HepG2 (cell line): ENCODE measurements around the gene C1QTNF3. TPM values are rescaled to one million over a fixed set of nuclear protein-coding genes. Genes with fewer than 3 reads are reported as not detected.

Source experiments
- ATAC-seq: fragments of 200-7000 bp; cut with Tn5 transposase; 3 replicates; pipeline ENCODE4 v1.9.1; 2020; ENCODE audit warnings: mild to moderate bottlenecking, moderate library complexity
- BruUV-seq: library from RNA; stranded (reverse); fragments of 400-500 nt; replicated peaks from 2 replicates; lab custom pipeline; 2021; lab: Mats Ljungman, UMichigan
- CTCF ChIA-PET: fragments of 300-600 bp; formaldehyde crosslinking; extraction: SDS; loops from one replicate; lab custom pipeline; 2021; ENCODE audit warnings: low total read pairs, inconsistent platforms, low intra/inter-chr PET ratio; lab: Yijun Ruan, JAX
- POLR2A ChIA-PET: fragments of 350-600 bp; sonication (Branson Sonifier 250); formaldehyde crosslinking; loops from one replicate; lab custom pipeline; 2020; ENCODE audit warnings: antibody characterized with exemption, inconsistent platforms; lab: Yijun Ruan, JAX
- DNase-seq: peaks from one replicate; pipeline ENCODE4 v3.0.0-alpha.2; 2015; ENCODE audit warnings: low spot score
- FAIRE-seq: peaks from 3 replicates; lab custom pipeline; 2011; peaks lifted over from hg19 to GRCh38; lab: Jason Lieb, UNC
- H2AFZ ChIP-seq: one replicate; pipeline ENCODE4 v1.6.1; 2011; ENCODE audit warnings: low read length, inconsistent platforms
- H3K27ac ChIP-seq: fragments of 300-600 bp; 3 replicates; pipeline ENCODE4 v1.8.0; 2011; ENCODE audit warnings: mixed run types, mild to moderate bottlenecking, mixed read lengths, low read length, inconsistent platforms; ENCODE audit not compliant: insufficient read depth; ENCODE audit errors: extremely low read length
- H3K27me3 ChIP-seq, 2 experiments: fragments of 200-600 bp in 1 of 2; 2 replicates in 1 of 2; 3 replicates in 1 of 2; pipeline versions ENCODE4 v1.6.0 to v1.8.0; 2011; ENCODE audit warnings: low read length in 2 of 2, mild to moderate bottlenecking in 2 of 2, moderate library complexity in 2 of 2, inconsistent platforms in 1 of 2; ENCODE audit not compliant: insufficient read depth in 2 of 2, control insufficient read depth in 1 of 2
- H3K36me3 ChIP-seq, 2 experiments: fragments of 200-600 bp in 1 of 2; replicated peaks in 1 of 2; 2 replicates in 1 of 2; 3 replicates in 1 of 2; pipeline versions ENCODE4 v1.5.1 to v1.8.0; 2011; ENCODE audit warnings: low read length in 2 of 2, inconsistent platforms in 1 of 2; ENCODE audit not compliant: insufficient read depth in 2 of 2, control insufficient read depth in 1 of 2
- H3K4me1 ChIP-seq: 2 replicates; pipeline ENCODE4 v1.5.1; 2012; ENCODE audit warnings: low read length, inconsistent platforms; ENCODE audit not compliant: insufficient read depth
- H3K4me2 ChIP-seq: 2 replicates; pipeline ENCODE4 v1.6.0; 2011; ENCODE audit warnings: low read depth, low read length, inconsistent platforms
- H3K4me3 ChIP-seq, 3 experiments: fragments of 200-600 bp in 1 of 3; sonication (generic), shearing (Covaris generic) in 1 of 3; replicated peaks in 1 of 3; 2 replicates each; pipeline ENCODE4 v1.5.1; 2011 to 2016; ENCODE audit warnings: low read length in 3 of 3, inconsistent platforms in 2 of 3, low read depth in 2 of 3, mild to moderate bottlenecking in 2 of 3, control low read depth in 1 of 3, mixed read lengths in 1 of 3; ENCODE audit not compliant: insufficient read depth in 1 of 3
- H3K79me2 ChIP-seq: one replicate; pipeline ENCODE4 v1.6.1; 2011; ENCODE audit warnings: low read length, inconsistent platforms; ENCODE audit not compliant: insufficient read depth
- H3K9ac ChIP-seq: 2 replicates; pipeline ENCODE4 v1.6.0; 2011; ENCODE audit warnings: mild to moderate bottlenecking, low read depth, low read length, inconsistent platforms; ENCODE audit not compliant: insufficient read depth
- H3K9me3 ChIP-seq: 2 replicates; pipeline ENCODE4 v1.5.1; 2012; ENCODE audit warnings: mild to moderate bottlenecking, low read length
- H4K20me1 ChIP-seq: 2 replicates; pipeline ENCODE4 v1.6.0; 2011; ENCODE audit warnings: inconsistent platforms, mild to moderate bottlenecking, low read length, moderate library complexity; ENCODE audit not compliant: insufficient read depth
- AHR ChIP-seq: IDR thresholded peaks from 2 replicates; pipeline ENCODE4 v1.6.1; 2018; ENCODE audit warnings: missing genetic modification reagents, missing compliant biosample characterization
- ARNTL ChIP-seq: sonication (generic); formaldehyde crosslinking; IDR thresholded peaks from 2 replicates; pipeline ENCODE4 v1.4.0; 2020; ENCODE audit warnings: mild to moderate bottlenecking, missing genetic modification reagents
- GFI1 ChIP-seq: sonication (generic); formaldehyde crosslinking; IDR thresholded peaks from 2 replicates; pipeline ENCODE4 v1.5.0; 2020; ENCODE audit warnings: missing genetic modification reagents, mild to moderate bottlenecking, borderline replicate concordance
- HDAC2 ChIP-seq: sonication (generic); formaldehyde crosslinking; IDR thresholded peaks from 2 replicates; pipeline ENCODE4 v1.4.0; 2020; ENCODE audit warnings: missing genetic modification reagents
- ISX ChIP-seq: sonication (generic); formaldehyde crosslinking; conservative IDR thresholded peaks from 2 replicates; pipeline ENCODE4 v1.5.0; 2020; ENCODE audit warnings: missing genetic modification reagents
- KAT2B ChIP-seq: fragments of 150-350 bp; IDR thresholded peaks from 2 replicates; pipeline ENCODE4 v1.6.1; 2014; ENCODE audit warnings: low read depth, low read length, borderline replicate concordance
- KDM6A ChIP-seq: IDR thresholded peaks from 2 replicates; pipeline ENCODE4 v1.6.1; 2016; ENCODE audit warnings: low read depth
- PCBP2 ChIP-seq: fragments of 200-400 bp; formaldehyde crosslinking; optimal IDR thresholded peaks from 2 replicates; pipeline ENCODE3; 2018; ENCODE audit warnings: low read length, low read depth; ENCODE audit not compliant: poor library complexity, severe bottlenecking
- RFX3 ChIP-seq: IDR thresholded peaks from 2 replicates; pipeline ENCODE4 v1.6.1; 2016; ENCODE audit warnings: missing biosample characterization, missing genetic modification reagents
- SIX4 ChIP-seq: sonication (generic); formaldehyde crosslinking; IDR thresholded peaks from 2 replicates; pipeline ENCODE4 v1.4.0; 2020; ENCODE audit warnings: missing genetic modification reagents
- SRSF9 ChIP-seq: fragments of 200-400 bp; formaldehyde crosslinking; IDR thresholded peaks from 2 replicates; pipeline ENCODE4 v1.6.1; 2018; ENCODE audit warnings: borderline replicate concordance, mild to moderate bottlenecking, low read depth, low read length; ENCODE audit not compliant: insufficient read depth, poor library complexity, severe bottlenecking
- WIZ ChIP-seq: sonication (generic); formaldehyde crosslinking; IDR thresholded peaks from 2 replicates; pipeline ENCODE4 v1.5.1; 2020; ENCODE audit warnings: mild to moderate bottlenecking, missing genetic modification reagents
- ZNF17 ChIP-seq: sonication (generic); formaldehyde crosslinking; IDR thresholded peaks from 2 replicates; pipeline ENCODE4 v1.5.0; 2020; ENCODE audit warnings: mild to moderate bottlenecking, missing genetic modification reagents
- ZNF224 ChIP-seq: sonication (generic); formaldehyde crosslinking; IDR thresholded peaks from 2 replicates; pipeline ENCODE4 v1.5.0; 2020; ENCODE audit warnings: mild to moderate bottlenecking, missing genetic modification reagents
- ZNF567 ChIP-seq: sonication (generic); formaldehyde crosslinking; IDR thresholded peaks from 2 replicates; pipeline ENCODE4 v1.8.1; 2023; ENCODE audit warnings: mild to moderate bottlenecking, missing genetic modification reagents, borderline replicate concordance
- ZSCAN21 ChIP-seq: sonication (generic); formaldehyde crosslinking; IDR thresholded peaks from 2 replicates; pipeline ENCODE4 v1.8.0; 2022; ENCODE audit warnings: mild to moderate bottlenecking, missing genetic modification reagents, moderate library complexity, borderline replicate concordance
- WGBS: methylation state at CpG from one replicate; pipeline ENCODE4 v1.1.6; 2017; ENCODE audit warnings: low lambda C conversion rate; 5-methylcytosine and 5-hydroxymethylcytosine counted together
- in situ Hi-C: cut with HindIII; loops from 2 replicates; pipeline ENCODE4 v1.10.0; 2017; ENCODE audit warnings: low pct_unique_long_range_greater_than_20kb; ENCODE audit not compliant: extremely low pct_ligation_motif_present
- intact Hi-C: fragments of 100-400 bp; cut with micrococcal nuclease; formaldehyde crosslinking; loops from one replicate; pipeline ENCODE4 v1.10.0; 2022; ENCODE audit not compliant: unreplicated experiment
- polyA plus RNA-seq, 8 experiments: library from polyadenylated mRNA; depleted of rRNA in 3 of 8; stranded (reverse) in 7 of 8; unstranded in 1 of 8; fragments of >200 nt; fragmentation: Illumina TruSeq in 4 of 8; extraction: Trizol in 4 of 8; gene quantifications; 2 replicates each; pipeline versions ENCODE4 v1.2.1 to v1.2.3, GENCODE V29; 2011 to 2016; ENCODE audit warnings: low read depth in 4 of 8, missing spikeins in 1 of 8, mixed read lengths in 1 of 8; ENCODE audit not compliant: insufficient read depth in 1 of 8
- total RNA-seq, 5 experiments: library from RNA; depleted of rRNA; stranded (reverse); fragments of >200 nt; fragmentation: Illumina TruSeq; extraction: Trizol; gene quantifications; 2 replicates each; pipeline ENCODE4 v1.2.3, GENCODE V29; 2016; ENCODE audit warnings: low read depth in 1 of 5
- TF ChIP-seq, protein P1 (sequence below): sonication (generic); formaldehyde crosslinking; IDR thresholded peaks from 2 replicates; pipeline ENCODE4 v1.4.0; 2020; ENCODE audit warnings: missing genetic modification reagents
- TF ChIP-seq, protein P2 (sequence below): IDR thresholded peaks from 2 replicates; pipeline ENCODE4 v1.6.1; 2016; ENCODE audit warnings: missing biosample characterization, missing genetic modification reagents, low read depth

Gene C1QTNF3
- total and polyA plus RNA-seq, 2 of the 13 experiments (the other 11 are each of a cell fraction or from before 2014, with no cell fraction given), result 3.3 to 10.8 TPM

GRCh38 chr5:34020726-34021125 lies 22.3 kb downstream of the C1QTNF3 start:
- ATAC-seq (no peak), DNase-seq (no peak), FAIRE-seq (no peak)
- no peak overlapping the region for H3K4me2 ChIP-seq
- H3K36me3 ChIP-seq, result peaks cover 0 to 8% of the 10 kb centered on the region in 2 experiments; a peak in 2 of 5 replicates
- TF ChIP-seq RFX3 (CRISPR knock-in tag), result no peak
- ChIA-PET CTCF (no interaction called here), POLR2A (interaction anchor here (1.8 kb wide), 1 partner anchor 13 kb away, joined by 9 read pairs; the partner anchor contains the start of gene AMACR)
- no peaks in the 10 kb centered on the region for H3K79me2 ChIP-seq
- no peak overlapping the region for H3K4me3 ChIP-seq
- no TSS peak for BruUV-seq
- no peaks in the 10 kb centered on the region for H4K20me1 ChIP-seq
- H3K27me3 ChIP-seq, result no peaks in the 10 kb centered on the region
- intact Hi-C loops (no loop called here), in situ Hi-C loops (no loop called here)
- H3K9me3 ChIP-seq, result no peaks in the 10 kb centered on the region
- no peak overlapping the region for H3K27ac ChIP-seq
- WGBS, result 100% methylated on average over 1 of the region's 1 CpG
- H3K9ac ChIP-seq, result no peak overlapping the region
- peaks cover 10% of the 10 kb centered on the region for H3K4me1 ChIP-seq
- no peak overlapping the region for H2AFZ ChIP-seq

- in situ Hi-C loops (no loop called here), intact Hi-C loops (no loop called here)
- Histone ChIP-seq H3K36me3 (no peaks in the 10 kb centered on the region; a peak in 1 of 5 replicates), H3K4me1 (peaks cover 10% of the 10 kb centered on the region), H3K4me2 (no peak overlapping the region), H3K9me3 (no peaks in the 10 kb centered on the region), H3K27ac (no peak overlapping the region), H4K20me1 (no peaks in the 10 kb centered on the region), H3K27me3 (no peaks in the 10 kb centered on the region), H3K79me2 (no peaks in the 10 kb centered on the region), H2AFZ (no peak overlapping the region), H3K9ac (no peak overlapping the region), H3K4me3 (no peak overlapping the region; a peak in 1 of 6 replicates)
- ATAC-seq (no peak), DNase-seq (no peak), FAIRE-seq (no peak)
- no TSS peak for BruUV-seq
- 50% methylated on average over 2 of the region's 2 CpGs for WGBS
- ChIA-PET CTCF (no interaction called here), POLR2A (interaction anchor here (0.8 to 3.1 kb wide), 2 partner anchors 9 to 18 kb away, joined by 5 to 14 read pairs; partner anchors contain the start of gene AMACR)
- no peak for TF ChIP-seq AHR
- no peak for TF ChIP-seq ZNF567 (CRISPR knock-in tag)
- TF ChIP-seq, protein P1, sequence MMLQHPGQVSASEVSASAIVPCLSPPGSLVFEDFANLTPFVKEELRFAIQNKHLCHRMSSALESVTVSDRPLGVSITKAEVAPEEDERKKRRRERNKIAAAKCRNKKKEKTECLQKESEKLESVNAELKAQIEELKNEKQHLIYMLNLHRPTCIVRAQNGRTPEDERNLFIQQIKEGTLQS (CRISPR knock-in tag), result no peak
- no peak for TF ChIP-seq HDAC2 (CRISPR knock-in tag)
- TF ChIP-seq GFI1 (CRISPR knock-in tag), result no peak
- no peak for TF ChIP-seq ZSCAN21 (CRISPR knock-in tag)
- TF ChIP-seq KDM6A, result no peak
- no peak for TF ChIP-seq ZNF17
- no peak for TF ChIP-seq SIX4 (CRISPR knock-in tag)
- no peak for TF ChIP-seq KAT2B
- TF ChIP-seq ISX (CRISPR knock-in tag), result no peak
- no peak for TF ChIP-seq ARNTL
- TF ChIP-seq WIZ (CRISPR knock-in tag), result no peak
- no peak for TF ChIP-seq PCBP2
- TF ChIP-seq, protein P2, sequence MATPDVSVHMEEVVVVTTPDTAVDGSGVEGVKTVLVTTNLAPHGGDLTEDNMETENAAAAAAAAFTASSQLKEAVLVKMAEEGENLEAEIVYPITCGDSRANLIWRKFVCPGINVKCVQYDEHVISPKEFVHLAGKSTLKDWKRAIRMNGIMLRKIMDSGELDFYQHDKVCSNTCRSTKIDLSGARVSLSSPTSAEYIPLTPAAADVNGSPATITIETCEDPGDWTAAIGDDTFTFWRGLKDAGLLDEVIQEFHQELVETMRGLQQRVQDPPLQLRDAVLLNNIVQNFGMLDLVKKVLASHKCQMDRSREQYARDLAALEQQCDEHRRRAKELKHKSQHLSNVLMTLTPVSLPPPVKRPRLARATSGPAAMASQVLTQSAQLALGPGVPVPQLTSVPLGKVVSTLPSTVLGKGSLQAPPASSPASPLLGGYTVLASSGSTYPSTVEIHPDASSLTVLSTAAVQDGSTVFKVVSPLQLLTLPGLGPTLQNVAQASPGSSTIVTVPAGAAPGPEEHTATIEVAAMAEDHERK (CRISPR knock-in tag), result no peak
- TF ChIP-seq ZNF224 (CRISPR knock-in tag), result no peak
- TF ChIP-seq SRSF9, result no peak
These were observed 25.8 kb downstream of the C1QTNF3 start for GRCh38 chr5:34017254-34017653.
